HUES6 (cell line): ENCODE measurements around the gene DISC1.

ENCODE experiments used
- H3K27ac ChIP-seq: 2 replicates; pipeline ENCODE4 v1.7.0; 2013; ENCODE audit warnings: low read depth, mild to moderate bottlenecking, low read length, inconsistent platforms
- H3K27me3 ChIP-seq: 2 replicates; pipeline ENCODE4 v1.6.1; 2013; ENCODE audit warnings: low read length; ENCODE audit not compliant: control insufficient read depth, insufficient read depth
- H3K36me3 ChIP-seq: 2 replicates; pipeline ENCODE4 v1.6.1; 2013; ENCODE audit warnings: low read length; ENCODE audit not compliant: control insufficient read depth, insufficient read depth
- H3K4me1 ChIP-seq: 2 replicates; pipeline ENCODE4 v1.6.1; 2013; ENCODE audit warnings: low read length; ENCODE audit not compliant: control insufficient read depth, insufficient read depth
- H3K4me3 ChIP-seq: 2 replicates; pipeline ENCODE4 v1.5.1; 2013; ENCODE audit warnings: low read depth, low read length
- H3K9ac ChIP-seq: one replicate; pipeline ENCODE4 v1.6.1; 2013; ENCODE audit warnings: mild to moderate bottlenecking, low read length
- H3K9me3 ChIP-seq: 2 replicates; pipeline ENCODE4 v1.6.1; 2013; ENCODE audit warnings: low read depth, low read length; ENCODE audit not compliant: control insufficient read depth, insufficient read depth

DISC1 gene

GRCh38 chr1:232005300-232005699 is 378.7 kb downstream of the DISC1 start:
- no peaks in the 10 kb centered on the region for H3K36me3 ChIP-seq
- H3K4me1 ChIP-seq, result no peaks in the 10 kb centered on the region

GRCh38 chr1:232009741-232010140 is 383.2 kb downstream of the DISC1 start:
- H3K9ac ChIP-seq, result no peak overlapping the region

More at GRCh38 chr1:232005300-232005699, 378.7 kb downstream of the DISC1 start:
- Histone ChIP-seq H3K27ac (no peak overlapping the region), H3K9me3 (0 out of 2 replicates have a peak, but pooled peaks cover 2% of the 10 kb centered on the region), H3K4me3 (no peak overlapping the region), H3K9ac (no peak overlapping the region), H3K27me3 (no peaks in the 10 kb centered on the region)

GRCh38 chr1:232011961-232012360 is 385.4 kb downstream of the DISC1 start:
- H3K36me3 ChIP-seq, result no peaks in the 10 kb centered on the region
- H3K4me3 ChIP-seq, result no peak overlapping the region
- peaks cover 45% of the 10 kb centered on the region for H3K4me1 ChIP-seq
- H3K27me3 ChIP-seq, result no peaks in the 10 kb centered on the region
- no peak overlapping the region for H3K9ac ChIP-seq
- H3K9me3 ChIP-seq, result no peaks in the 10 kb centered on the region
- no peak overlapping the region for H3K27ac ChIP-seq

More at GRCh38 chr1:232009741-232010140, 383.2 kb downstream of the DISC1 start:
- H3K4me1 ChIP-seq, result peaks cover 23% of the 10 kb centered on the region
- H3K4me3 ChIP-seq, result no peak overlapping the region
- H3K27me3 ChIP-seq, result no peaks in the 10 kb centered on the region
- H3K9me3 ChIP-seq, result 0 out of 2 replicates have a peak, but pooled peaks cover 2% of the 10 kb centered on the region
- no peak overlapping the region for H3K27ac ChIP-seq
- H3K36me3 ChIP-seq, result no peaks in the 10 kb centered on the region

GRCh38 chr1:232012773-232013386 is 386.3 kb downstream of the DISC1 start:
- Histone ChIP-seq H3K9me3 (no peaks in the 10 kb centered on the region), H3K4me3 (no peak overlapping the region), H3K36me3 (no peaks in the 10 kb centered on the region), H3K9ac (no peak overlapping the region), H3K27me3 (no peaks in the 10 kb centered on the region), H3K27ac (no peak overlapping the region), H3K4me1 (peaks cover 45% of the 10 kb centered on the region)

GRCh38 chr1:232014941-232015340 is 388.4 kb downstream of the DISC1 start:
- H3K9ac ChIP-seq, result no peak overlapping the region

GRCh38 chr1:232016616-232017015 is 390.0 kb downstream of the DISC1 start:
- Histone ChIP-seq H3K36me3 (no peaks in the 10 kb centered on the region), H3K4me1 (peaks cover 40% of the 10 kb centered on the region), H3K27me3 (no peaks in the 10 kb centered on the region), H3K27ac (no peak overlapping the region), H3K9me3 (no peaks in the 10 kb centered on the region), H3K4me3 (no peak overlapping the region), H3K9ac (no peak overlapping the region)

More at GRCh38 chr1:232014941-232015340, 388.4 kb downstream of the DISC1 start:
- H3K27me3 ChIP-seq, result no peaks in the 10 kb centered on the region
- no peak overlapping the region for H3K4me3 ChIP-seq
- H3K4me1 ChIP-seq, result peaks cover 45% of the 10 kb centered on the region
- H3K9me3 ChIP-seq, result no peaks in the 10 kb centered on the region
- no peaks in the 10 kb centered on the region for H3K36me3 ChIP-seq
- no peak overlapping the region for H3K27ac ChIP-seq

- no peak overlapping the region for H3K27ac ChIP-seq
Observed at GRCh38 chr1:232017057-232017456, 390.5 kb downstream of the DISC1 start.

GRCh38 chr1:232017759-232018158 is 391.2 kb downstream of the DISC1 start:
- no peak overlapping the region for H3K9ac ChIP-seq
- H3K9me3 ChIP-seq, result no peaks in the 10 kb centered on the region
- H3K27ac ChIP-seq, result no peak overlapping the region
- H3K27me3 ChIP-seq, result no peaks in the 10 kb centered on the region
- no peaks in the 10 kb centered on the region for H3K36me3 ChIP-seq
- H3K4me3 ChIP-seq, result no peak overlapping the region
- H3K4me1 ChIP-seq, result peaks cover 29% of the 10 kb centered on the region

More at GRCh38 chr1:232017057-232017456, 390.5 kb downstream of the DISC1 start:
- Histone ChIP-seq H3K36me3 (no peaks in the 10 kb centered on the region), H3K4me3 (no peak overlapping the region), H3K27me3 (no peaks in the 10 kb centered on the region), H3K4me1 (peaks cover 36% of the 10 kb centered on the region), H3K9ac (no peak overlapping the region), H3K9me3 (no peaks in the 10 kb centered on the region)

- Histone ChIP-seq H3K27me3 (no peaks in the 10 kb centered on the region), H3K9me3 (no peaks in the 10 kb centered on the region), H3K9ac (no peak overlapping the region)
Observed at GRCh38 chr1:232018231-232019025, 391.8 kb downstream of the DISC1 start.

GRCh38 chr1:232019026-232019340 is 392.4 kb downstream of the DISC1 start:
- Histone ChIP-seq H3K4me1 (peaks cover 24% of the 10 kb centered on the region), H3K9me3 (no peaks in the 10 kb centered on the region), H3K27ac (no peak overlapping the region), H3K4me3 (no peak overlapping the region), H3K36me3 (no peaks in the 10 kb centered on the region), H3K9ac (no peak overlapping the region), H3K27me3 (no peaks in the 10 kb centered on the region)

More at GRCh38 chr1:232018231-232019025, 391.8 kb downstream of the DISC1 start:
- no peaks in the 10 kb centered on the region for H3K36me3 ChIP-seq
- peaks cover 24% of the 10 kb centered on the region for H3K4me1 ChIP-seq
- no peak overlapping the region for H3K27ac ChIP-seq
- no peak overlapping the region for H3K4me3 ChIP-seq

- H3K27me3 ChIP-seq, result no peaks in the 10 kb centered on the region
- no peak overlapping the region for H3K4me3 ChIP-seq
- no peak overlapping the region for H3K27ac ChIP-seq
- no peaks in the 10 kb centered on the region for H3K9me3 ChIP-seq
- H3K36me3 ChIP-seq, result no peaks in the 10 kb centered on the region
- peaks cover 15% of the 10 kb centered on the region for H3K4me1 ChIP-seq
- H3K9ac ChIP-seq, result no peak overlapping the region
Observed at GRCh38 chr1:232020352-232020751, 393.8 kb downstream of the DISC1 start.
